M059J (cell line): ENCODE measurements around the gene OR2G6. TPM values are rescaled to one million over a fixed set of nuclear protein-coding genes. Genes with fewer than 3 reads are reported as not detected.
"Not testable (repeated sequence)": the region's sequence is repeated elsewhere in the genome, so short reads cannot be mapped to it uniquely, and the experiment has no call there.

Source experiments
- DNase-seq: peaks from one replicate; pipeline ENCODE4 v3.0.0-alpha.2; 2012; ENCODE audit warnings: low read depth
- total RNA-seq: library from RNA; depleted of rRNA; stranded (reverse); fragments of >200 nt; shearing (Covaris generic); gene quantifications from 2 replicates; pipeline ENCODE4 v1.2.3, GENCODE V29; 2014; rRNA removed

OR2G6 gene
- total RNA-seq, 1 experiment from 2014 or later, result not detected

DNA sequence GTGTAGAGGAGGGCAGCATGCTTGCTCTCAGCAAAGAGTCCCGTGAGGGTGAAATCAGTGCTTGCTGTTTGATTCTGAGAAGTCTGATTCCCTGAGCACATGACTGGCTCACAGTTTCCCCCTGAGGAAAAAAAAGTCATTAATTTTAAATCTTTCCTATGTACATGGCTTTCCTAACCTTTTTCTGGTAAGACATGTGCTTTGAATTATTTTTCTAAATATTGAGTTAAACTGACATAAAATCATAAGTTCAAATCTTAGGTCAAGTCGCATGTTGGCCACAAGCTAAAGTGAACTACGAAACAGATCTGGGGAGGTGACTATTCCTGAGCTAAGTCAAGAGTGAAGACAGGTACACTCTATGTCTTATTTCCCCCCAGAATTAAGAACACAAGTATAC is 66.8 kb downstream of the OR2G6 start, which contains the start of gene OR2T34:
OR2T34 (minus strand) TSS at position 101 of the 400 bp plus-strand sequence; CDS start at position 101, 0 bp downstream.
- DNase-seq, result not testable (repeated sequence)

DNA sequence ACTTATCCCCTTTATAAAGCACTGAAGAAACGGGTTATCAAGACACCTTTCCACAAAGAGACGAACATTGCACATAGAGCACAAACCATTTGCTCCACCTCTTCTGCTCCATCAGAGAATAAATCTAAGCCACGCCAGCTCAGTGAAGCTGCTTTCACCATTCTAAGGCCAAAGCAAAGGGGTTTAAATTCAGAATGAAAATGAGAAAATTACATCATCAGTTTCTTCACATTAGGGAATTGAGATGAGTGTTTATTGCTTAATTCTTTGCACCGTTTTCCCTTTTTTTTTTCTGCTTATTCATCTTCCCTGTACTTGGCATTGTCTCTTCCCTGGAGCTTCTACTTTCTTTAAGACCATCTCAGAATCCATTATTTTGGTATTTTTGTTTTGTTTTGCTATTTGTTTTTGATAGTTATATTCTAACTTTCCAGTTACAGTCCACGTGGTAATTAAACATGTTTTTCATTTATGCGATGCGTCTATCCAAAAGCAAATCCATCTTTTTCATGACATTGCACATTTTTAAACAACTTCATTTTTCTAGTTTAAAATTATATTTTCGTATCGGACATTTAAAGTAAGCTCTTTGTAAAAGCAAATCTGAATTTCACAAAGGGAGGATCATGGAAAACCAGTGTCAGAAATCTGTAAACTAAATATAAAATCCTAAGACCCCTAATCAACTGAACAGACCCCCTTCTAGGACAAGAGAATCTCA is 68.5 kb downstream of the OR2G6 start:
- DNase-seq, result no peak

Other genes starting within 250 kb of the OR2G6 start
- gene OR2T33, start 230.1 kb upstream of the OR2G6 start, total RNA-seq, result not detected in 2 replicates
- gene OR2T12, start 204.6 kb upstream of the OR2G6 start, total RNA-seq, result not detected in 2 replicates
- gene OR2M7, start 183.5 kb upstream of the OR2G6 start, total RNA-seq, result not detected in 2 replicates
- gene OR14C36, start 159.3 kb upstream of the OR2G6 start, total RNA-seq, result not detected in 2 replicates
- gene OR2T4, start 146.4 kb upstream of the OR2G6 start, total RNA-seq, result not detected in 2 replicates
- not detected in 2 replicates for gene OR2T6, start 132.3 kb upstream of the OR2G6 start, total RNA-seq
- gene OR2T1, start 105.0 kb upstream of the OR2G6 start, total RNA-seq, result not detected in 2 replicates
- gene OR2T2, start 62.4 kb upstream of the OR2G6 start, total RNA-seq, result not detected in 2 replicates
- gene OR2T3, start 34.7 kb upstream of the OR2G6 start, total RNA-seq, result not detected in 2 replicates
- gene OR2T5, start 19.5 kb upstream of the OR2G6 start, total RNA-seq, result not detected in 2 replicates
- gene OR2T29, start 54.7 kb downstream of the OR2G6 start, total RNA-seq, result not detected in 2 replicates
- not detected in 2 replicates for gene OR2T34, start 66.7 kb downstream of the OR2G6 start, total RNA-seq
- gene OR2T10, start 89.6 kb downstream of the OR2G6 start, total RNA-seq, result not detected in 2 replicates
- not detected in 2 replicates for gene OR2T11, start 127.0 kb downstream of the OR2G6 start, total RNA-seq
- not detected in 2 replicates for gene OR2T35, start 137.2 kb downstream of the OR2G6 start, total RNA-seq
- gene OR2T27, start 147.5 kb downstream of the OR2G6 start, total RNA-seq, result not detected in 2 replicates
- 0.15 TPM in 1 of 2 replicates, not detected in the other for gene OR14I1, start 194.7 kb downstream of the OR2G6 start, total RNA-seq
- gene LYPD8, start 247.7 kb downstream of the OR2G6 start, total RNA-seq, result 0.84 and 3.8 TPM in 2 replicates